GM12878 (cell line): ENCODE data around the gene ZXDC. TPM values are rescaled to one million over a fixed set of nuclear protein-coding genes. Genes with fewer than 3 reads are reported as not detected.

Source experiments
- ATAC-seq: fragments of 200-7000 bp; cut with Tn5 transposase; 3 replicates; pipeline ENCODE4 v1.9.1; 2020; ENCODE audit warnings: mild to moderate bottlenecking, moderate library complexity
- BruUV-seq: library from RNA; stranded (reverse); fragments of 400-500 nt; replicated peaks from 2 replicates; lab custom pipeline; 2021; lab: Mats Ljungman, UMichigan
- CTCF ChIA-PET: fragments of 300-600 bp; sonication (Branson Sonifier 250); formaldehyde crosslinking; extraction: SDS; loops from one replicate; lab custom pipeline; 2021; ENCODE audit warnings: inconsistent platforms; lab: Yijun Ruan, JAX
- POLR2A ChIA-PET: fragments of 350-600 bp; formaldehyde crosslinking; extraction: SDS; loops from one replicate; lab custom pipeline; 2021; ENCODE audit warnings: inconsistent platforms; lab: Charles Lee
- RAD21 ChIA-PET: fragments of 300-600 bp; sonication (Branson Sonifier 250); formaldehyde crosslinking; loops from one replicate; lab custom pipeline; 2023; ENCODE audit warnings: antibody characterized with exemption; ENCODE audit not compliant: unreplicated experiment; lab: Charles Lee
- SMC1A ChIA-PET: fragments of 300-600 bp; sonication (Branson Sonifier 250); formaldehyde crosslinking; loops from one replicate; lab custom pipeline; 2023; ENCODE audit not compliant: unreplicated experiment, uncharacterized antibody; lab: Charles Lee
- DNase-seq: peaks from one replicate; pipeline ENCODE4 v3.0.0-alpha.2; 2011; ENCODE audit warnings: low read depth, low spot score
- FAIRE-seq: peaks from 3 replicates; lab custom pipeline; 2011; peaks lifted over from hg19 to GRCh38; lab: Jason Lieb, UNC
- H2AFZ ChIP-seq: 2 replicates; pipeline ENCODE4 v1.6.0; 2011; ENCODE audit warnings: low read depth, low read length, control low read depth; ENCODE audit not compliant: control insufficient read depth
- H3K27ac ChIP-seq: 2 replicates; pipeline ENCODE4 v1.5.1; 2011; ENCODE audit warnings: control low read depth; ENCODE audit not compliant: control insufficient read depth, insufficient read depth
- H3K27me3 ChIP-seq, 2 experiments: replicated peaks in 1 of 2; 2 replicates each; pipeline versions ENCODE4 v1.6.0 to v1.6.1; 2011; ENCODE audit warnings: low read length in 1 of 2; ENCODE audit not compliant: control insufficient read depth in 2 of 2, insufficient read depth in 2 of 2
- H3K36me3 ChIP-seq, 2 experiments: 2 replicates each; pipeline ENCODE4 v1.5.1; 2011; ENCODE audit warnings: low read length in 1 of 2; ENCODE audit not compliant: control insufficient read depth in 2 of 2, insufficient read depth in 2 of 2
- H3K4me1 ChIP-seq: 2 replicates; pipeline ENCODE4 v1.6.1; 2011; ENCODE audit warnings: mild to moderate bottlenecking, low read length, moderate library complexity, mixed read lengths; ENCODE audit not compliant: control insufficient read depth, insufficient read depth
- H3K4me2 ChIP-seq: 2 replicates; pipeline ENCODE4 v1.6.0; 2011; ENCODE audit warnings: control low read depth; ENCODE audit not compliant: control insufficient read depth, insufficient read depth
- H3K4me3 ChIP-seq: fragments of 200-600 bp; sonication (generic); 2 replicates; pipeline ENCODE4 v1.5.1; 2016
- H3K79me2 ChIP-seq: 2 replicates; pipeline ENCODE4 v1.6.0; 2011; ENCODE audit warnings: low read length; ENCODE audit not compliant: control insufficient read depth, insufficient read depth
- H3K9ac ChIP-seq: 2 replicates; pipeline ENCODE4 v1.8.0; 2011; ENCODE audit warnings: low read length, control low read depth, mixed read lengths; ENCODE audit not compliant: control insufficient read depth, insufficient read depth
- H3K9me3 ChIP-seq: replicated peaks from 3 replicates; pipeline ENCODE4 v1.5.1; 2011; ENCODE audit warnings: mild to moderate bottlenecking, low read length; ENCODE audit not compliant: control insufficient read depth, insufficient read depth
- H4K20me1 ChIP-seq: 2 replicates; pipeline ENCODE4 v1.6.0; 2011; ENCODE audit not compliant: control insufficient read depth, insufficient read depth
- CHD4 ChIP-seq: fragments of 200-600 bp; sonication (generic); IDR thresholded peaks from 2 replicates; pipeline ENCODE4 v1.6.1; 2016; ENCODE audit warnings: mild to moderate bottlenecking
- ELK1 ChIP-seq: IDR thresholded peaks from 2 replicates; pipeline ENCODE4 v1.6.1; 2012; ENCODE audit warnings: low read depth, low read length, improper control_type of control experiment
- HDGF ChIP-seq: fragments of 450-650 bp; IDR thresholded peaks from 2 replicates; pipeline ENCODE4 v1.6.1; 2016; ENCODE audit warnings: antibody characterized with exemption
- HSF1 ChIP-seq: fragments of 150-350 bp; IDR thresholded peaks from 2 replicates; pipeline ENCODE4 v1.6.1; 2014; ENCODE audit warnings: mild to moderate bottlenecking, low read depth, low read length
- KAT2A ChIP-seq: conservative IDR thresholded peaks from 2 replicates; pipeline ENCODE4 v1.6.1; 2011; ENCODE audit warnings: low read depth, low read length; ENCODE audit not compliant: control insufficient read depth
- NR2C2 ChIP-seq: IDR thresholded peaks from 2 replicates; pipeline ENCODE4 v1.6.1; 2011; ENCODE audit warnings: borderline replicate concordance, low read depth; ENCODE audit not compliant: control insufficient read depth, insufficient read length
- PAX8 ChIP-seq: fragments of 450-650 bp; IDR thresholded peaks from 2 replicates; pipeline ENCODE4 v1.6.1; 2017; ENCODE audit warnings: mild to moderate bottlenecking, moderate library complexity
- PML ChIP-seq: IDR thresholded peaks from 2 replicates; pipeline ENCODE4 v1.6.1; 2012; ENCODE audit warnings: low read length, inconsistent platforms
- RELA ChIP-seq: fragments of 450-650 bp; IDR thresholded peaks from 2 replicates; pipeline ENCODE4 v1.8.0; 2014; ENCODE audit warnings: borderline replicate concordance; ENCODE audit not compliant: partially characterized antibody
- SMC3 ChIP-seq: IDR thresholded peaks from 2 replicates; pipeline ENCODE4 v1.6.1; 2011; ENCODE audit warnings: low read length, improper control_type of control experiment, borderline replicate concordance
- SRF ChIP-seq, 2 experiments: IDR thresholded peaks; 2 replicates each; pipeline ENCODE4 v1.6.1; 2011; ENCODE audit warnings: low read depth in 2 of 2, low read length in 2 of 2, mild to moderate bottlenecking in 1 of 2, moderate library complexity in 1 of 2
- TAF1 ChIP-seq: IDR thresholded peaks from 2 replicates; pipeline ENCODE4 v1.6.1; 2011; ENCODE audit warnings: mild to moderate bottlenecking, low read depth, low read length, borderline replicate concordance
- ZBTB4 ChIP-seq: fragments of 450-650 bp; formaldehyde crosslinking; IDR thresholded peaks from 2 replicates; pipeline ENCODE4 v1.4.0; 2022; ENCODE audit warnings: mild to moderate bottlenecking, moderate library complexity
- WGBS: methylation state at CpG from one replicate; pipeline ENCODE4 v1.1.6; 2016; ENCODE audit warnings: low lambda C conversion rate; ENCODE audit not compliant: insufficient replicate concordance, insufficient coverage; ENCODE audit errors: missing lambda C conversion rate; 5-methylcytosine and 5-hydroxymethylcytosine counted together
- in situ Hi-C: fragments of 300-500 bp; cut with MboI; formaldehyde crosslinking; loops from 9 replicates; pipeline ENCODE4 v1.14.3; 2018; ENCODE audit warnings: mixed read lengths
- intact Hi-C: fragments of 100-400 bp; cut with micrococcal nuclease; formaldehyde crosslinking; loops from one replicate; pipeline ENCODE4 v1.14.2; 2022; ENCODE audit not compliant: unreplicated experiment
- polyA plus RNA-seq, 11 experiments: library from polyadenylated mRNA; depleted of rRNA in 4 of 11; unstranded in 6 of 11; stranded (reverse) in 5 of 11; fragments of >200 nt; fragmentation: Nextera tagmentation in 4 of 11; fragmentation: Illumina TruSeq in 1 of 11; extraction: Ambion mirVana in 4 of 11; extraction: Trizol in 1 of 11; gene quantifications; 1 replicate in 1 of 11; 2 replicates in 10 of 11; pipeline versions ENCODE4 v1.2.1 to v1.2.3, GENCODE V29; 2011 to 2016; ENCODE audit warnings: inconsistent platforms in 2 of 11, missing spikeins in 2 of 11, low read depth in 1 of 11
- total RNA-seq, 4 experiments: library from RNA; depleted of rRNA in 3 of 4; stranded (reverse); fragments of >200 nt in 3 of 4; fragmentation: Illumina TruSeq in 1 of 4; extraction: Trizol in 1 of 4; gene quantifications; 2 replicates each; pipeline versions ENCODE4 v1.2.1 to v1.2.3, GENCODE V29; 2013 to 2021

Gene ZXDC
- total and polyA plus RNA-seq, 10 of the 15 experiments (the other 5 are each of a cell fraction or from before 2014, with no cell fraction given), result 0.72 to 15.3 (median 8.5) TPM

GRCh38 chr3:126436826-126437717 is 38.6 kb downstream of the ZXDC start (continued):
- TF ChIP-seq RELA (no peak), NR2C2 (no peak), ELK1 (no peak)

- Histone ChIP-seq H3K4me1 (peaks cover 8% of the 10 kb centered on the region), H3K27me3 (no peaks in the 10 kb centered on the region), H3K79me2 (no peaks in the 10 kb centered on the region), H3K4me2 (no peak overlapping the region), H3K4me3 (no peak overlapping the region), H3K27ac (no peak overlapping the region), H4K20me1 (no peaks in the 10 kb centered on the region)
- no peak for ATAC-seq
- no peak for FAIRE-seq
- BruUV-seq, result no TSS peak
- intact Hi-C loops, result no loop called here
- ChIA-PET POLR2A (interaction anchor here (0.6 kb wide), 1 partner anchor 189 kb away, joined by 3 read pairs; no protein-coding TSS in a partner anchor), RAD21 (no interaction called here), CTCF (no interaction called here), SMC1A (no interaction called here)
- TF ChIP-seq SMC3 (no peak), KAT2A (no peak), HDGF (no peak), CHD4 (no peak), SRF (IDR thresholded peaks at IDR 0.05; ENCODE audit: low read depth in 2 of 2, low read length in 2 of 2) (no peak), TAF1 (no peak), PML (no peak), HSF1 (no peak), ZBTB4 (no peak), PAX8 (no peak)
- TF ChIP-seq, all 136 proteins: peak for 0
- Histone ChIP-seq H3K9ac (no peak overlapping the region), H2AFZ (no peak overlapping the region), H3K9me3 (no peaks in the 10 kb centered on the region), H3K36me3 (peaks cover 0 to 2% of the 10 kb centered on the region in 2 experiments; a peak in 3 of 4 replicates)
- in situ Hi-C loops, result no loop called here
- DNase-seq, result no peak
- 91% methylated on average over 12 of the region's 14 CpGs for WGBS
These were observed 40.0 kb downstream of the ZXDC start for GRCh38 chr3:126435456-126436315.
